ENCODE measurements around the gene TRAF2. TPM values are rescaled to one million over a fixed set of nuclear protein-coding genes. Genes with fewer than 3 reads are reported as not detected.

The TRAF2 gene
- total and polyA plus RNA-seq, 2 donors (not counting 1 experiment from before 2014, with no cell fraction given) = 25.5 to 54.5 TPM

DNA sequence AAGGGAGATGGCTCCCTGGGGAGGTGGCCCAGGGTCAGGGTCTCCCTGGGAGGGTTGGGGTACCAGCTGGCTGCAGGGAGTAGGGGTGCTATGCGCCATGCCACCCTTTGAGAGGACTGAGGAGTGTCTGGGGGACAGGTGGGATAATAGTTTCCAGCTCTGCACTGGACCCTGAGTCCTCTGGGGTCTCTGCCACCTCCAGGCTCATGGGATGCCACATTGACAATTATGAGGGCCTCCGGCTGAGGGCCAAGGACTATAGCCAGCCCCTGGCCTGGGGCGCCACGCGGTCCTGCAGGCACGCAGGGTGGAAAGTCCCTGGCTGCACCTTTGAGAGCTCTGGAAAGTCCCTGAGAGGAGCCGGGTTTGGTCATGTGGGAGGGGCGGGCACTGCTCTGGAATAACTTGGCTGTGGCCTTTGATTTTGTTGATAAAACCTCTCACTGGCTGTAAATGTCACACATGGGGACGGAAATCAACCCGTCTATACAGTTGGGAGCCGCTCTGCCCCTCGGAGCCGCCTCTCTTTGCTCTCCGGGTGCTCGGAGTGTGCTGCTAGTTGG lies 16.0 kb downstream of the TRAF2 start:
- H3K27me3 Mint-ChIP-seq = no peaks in the 10 kb centered on the region
- WGBS (ENCODE audit: insufficient coverage) = 52% methylated on average over 15 of the region's 15 CpGs
- peak overlapping the region; percentile 96 for H3K27ac Mint-ChIP-seq

More for the DNA sequence above, 16.0 kb downstream of the TRAF2 start:
- Histone ChIP-seq H4K20me1 (ENCODE audit: control insufficient read depth, insufficient read depth, low read length, poor library complexity, severe bottlenecking) (peaks cover 36% of the 10 kb centered on the region), H2AFZ (ENCODE audit: insufficient read depth, low read depth, low read length, poor library complexity, severe bottlenecking) (peak overlapping the region; percentile 19), H3K4me3 (ENCODE audit: control extremely low read depth in 1 of 5, extremely low read depth in 1 of 5, insufficient read depth in 1 of 5, low read depth in 2 of 5, low read length in 4 of 5) (peak overlapping the region in 3 of 5 experiments; percentile 23 to 47 (median 32)), H3K36me3 (replicated peaks in 1 of 2; ENCODE audit: control extremely low read depth in 1 of 2, control insufficient read depth in 1 of 2, extremely low read depth in 1 of 2, insufficient read depth in 2 of 2, low read length in 1 of 2) (peaks cover 0 to 50% of the 10 kb centered on the region in 2 experiments), H3K4me2 (replicated peaks; ENCODE audit: low read depth, low read length, poor library complexity, severe bottlenecking) (peak overlapping the region; percentile 79), H3K9me3 (ENCODE audit: control extremely low read depth in 1 of 3, control insufficient read depth in 2 of 3, insufficient read depth in 1 of 3, low read length in 2 of 3) (no peaks in the 10 kb centered on the region), H3K27ac (ENCODE audit: low read length in 2 of 2) (peak overlapping the region; percentile 90 to 96), H3K27me3 (replicated peaks in 1 of 4; ENCODE audit: control extremely low read depth in 1 of 4, control insufficient read depth in 3 of 4, insufficient read depth in 4 of 4, low read length in 3 of 4) (no peaks in the 10 kb centered on the region), H3K4me1 (ENCODE audit: control insufficient read depth in 2 of 2, insufficient read depth in 2 of 2, low read length in 2 of 2) (peaks cover 24 to 41% of the 10 kb centered on the region in 2 donors), H3K79me2 (ENCODE audit: control insufficient read depth, insufficient read depth, low read length) (peaks cover 71% of the 10 kb centered on the region), H3K9ac (ENCODE audit: low read length) (peak overlapping the region; percentile 61)
- ChIA-PET CTCF (interaction anchor here (0.6 to 1.8 kb wide), 8 partner anchors 9 to 133 kb away, joined by 3 to 8 read pairs (median 3); partner anchors contain the start of genes AJM1 and TRAF2), POLR2A (interaction anchor here (0.5 to 3.2 kb wide), 4 partner anchors 8 to 338 kb away, joined by 3 to 23 read pairs (median 6); partner anchors contain the start of genes TRAF2 and TUBB4B)
- intact Hi-C loops (cut with micrococcal nuclease) = loop anchor here (1.0 to 5.0 kb wide), 4 partner anchors 16 to 55 kb away; partner anchors contain the start of genes FBXW5, PHPT1 and TRAF2
- DNase-seq (peak; percentile 85), ATAC-seq (ENCODE audit: low read depth) (peak; percentile 83)
- Mint-ChIP-seq H3K9me3 (ENCODE audit: insufficient read depth) (no peaks in the 10 kb centered on the region), H3K4me1 (peaks cover 47% of the 10 kb centered on the region), H3K4me3 (peak overlapping the region; percentile 83)
- no peak for TF ChIP-seq EZH2 (IDR thresholded peaks at IDR 0.05; ENCODE audit: borderline replicate concordance, insufficient read depth, low read depth, low read length, poor library complexity, severe bottlenecking)
- TF ChIP-seq, protein P1, sequence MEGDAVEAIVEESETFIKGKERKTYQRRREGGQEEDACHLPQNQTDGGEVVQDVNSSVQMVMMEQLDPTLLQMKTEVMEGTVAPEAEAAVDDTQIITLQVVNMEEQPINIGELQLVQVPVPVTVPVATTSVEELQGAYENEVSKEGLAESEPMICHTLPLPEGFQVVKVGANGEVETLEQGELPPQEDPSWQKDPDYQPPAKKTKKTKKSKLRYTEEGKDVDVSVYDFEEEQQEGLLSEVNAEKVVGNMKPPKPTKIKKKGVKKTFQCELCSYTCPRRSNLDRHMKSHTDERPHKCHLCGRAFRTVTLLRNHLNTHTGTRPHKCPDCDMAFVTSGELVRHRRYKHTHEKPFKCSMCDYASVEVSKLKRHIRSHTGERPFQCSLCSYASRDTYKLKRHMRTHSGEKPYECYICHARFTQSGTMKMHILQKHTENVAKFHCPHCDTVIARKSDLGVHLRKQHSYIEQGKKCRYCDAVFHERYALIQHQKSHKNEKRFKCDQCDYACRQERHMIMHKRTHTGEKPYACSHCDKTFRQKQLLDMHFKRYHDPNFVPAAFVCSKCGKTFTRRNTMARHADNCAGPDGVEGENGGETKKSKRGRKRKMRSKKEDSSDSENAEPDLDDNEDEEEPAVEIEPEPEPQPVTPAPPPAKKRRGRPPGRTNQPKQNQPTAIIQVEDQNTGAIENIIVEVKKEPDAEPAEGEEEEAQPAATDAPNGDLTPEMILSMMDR (IDR thresholded peaks at IDR 0.05) = no peak
